ENCODE data around the gene CYBC1. TPM values are rescaled to one million over a fixed set of nuclear protein-coding genes. Genes with fewer than 3 reads are reported as not detected.

The CYBC1 gene
- total and polyA plus RNA-seq, 11 donors = 17.3 to 82.1 (median 25.4) TPM

GRCh38 chr17:82446649-82447048, 3.9 kb downstream of the CYBC1 start:
- TF ChIP-seq POLR2A (IDR thresholded peaks at IDR 0.05) (no peak), CTCF (IDR thresholded peaks at IDR 0.05) (no peak)
- Histone ChIP-seq H3K27ac (no peak overlapping the region), H3K36me3 (peaks cover 0 to 59% (median 14%) of the 10 kb centered on the region in 9 donors), H3K27me3 (no peaks in the 10 kb centered on the region), H3K9me3 (no peaks in the 10 kb centered on the region), H3K4me1 (peaks cover 0 to 45% (median 26%) of the 10 kb centered on the region in 12 donors), H3K4me3 (no peak overlapping the region)
- DNase-seq (no peak), ATAC-seq (no peak)
- intact Hi-C loops (cut with DNase I) = no loop called here
- WGBS, 4 donors = 89 to 100% (median 91%) methylated on average over 1 to 12 of the region's 12 CpGs

- intact Hi-C loops (cut with DNase I) = no loop called here
- no peak for ATAC-seq
- TF ChIP-seq POLR2A (IDR thresholded peaks at IDR 0.05) (no peak), CTCF (IDR thresholded peaks at IDR 0.05) (no peak)
- Histone ChIP-seq H3K9me3 (no peaks in the 10 kb centered on the region), H3K4me3 (no peak overlapping the region), H3K36me3 (peaks cover 0 to 60% (median 14%) of the 10 kb centered on the region in 9 donors), H3K4me1 (peaks cover 0 to 42% (median 21%) of the 10 kb centered on the region in 12 donors), H3K27me3 (no peaks in the 10 kb centered on the region), H3K27ac (no peak overlapping the region)
- DNase-seq = no peak
- 90 to 93% (median 90%) methylated on average over 13 to 15 of the region's 15 CpGs for WGBS, 4 donors
These were observed 4.4 kb downstream of the CYBC1 start for GRCh38 chr17:82446124-82446523.

- ATAC-seq = no peak
- peaks cover 0 to 60% (median 14%) of the 10 kb centered on the region in 9 donors for H3K36me3 ChIP-seq
- peaks cover 0 to 44% (median 20%) of the 10 kb centered on the region in 12 donors for H3K4me1 ChIP-seq
- intact Hi-C loops (cut with DNase I) = no loop called here
- H3K9me3 ChIP-seq = no peaks in the 10 kb centered on the region
- no peak overlapping the region for H3K27ac ChIP-seq
- no peak for DNase-seq
- 86 to 90% (median 89%) methylated on average over 13 of the region's 13 CpGs for WGBS, 4 donors
- no peak for TF ChIP-seq POLR2A (IDR thresholded peaks at IDR 0.05)
- no peak overlapping the region for H3K4me3 ChIP-seq
- H3K27me3 ChIP-seq = no peaks in the 10 kb centered on the region
These were observed 5.0 kb downstream of the CYBC1 start for GRCh38 chr17:82445542-82445941.

- intact Hi-C loops (cut with DNase I) = no loop called here
- Histone ChIP-seq H3K4me3 (no peak overlapping the region), H3K27me3 (no peaks in the 10 kb centered on the region), H3K27ac (no peak overlapping the region), H3K9me3 (no peaks in the 10 kb centered on the region), H3K36me3 (peaks cover 0 to 60% (median 14%) of the 10 kb centered on the region in 9 donors), H3K4me1 (peaks cover 0 to 48% (median 19%) of the 10 kb centered on the region in 12 donors)
- no peak for TF ChIP-seq POLR2A (IDR thresholded peaks at IDR 0.05)
- no peak for TF ChIP-seq CTCF (IDR thresholded peaks at IDR 0.05)
- DNase-seq = no peak
- WGBS, 4 donors = 66 to 73% (median 71%) methylated on average over 9 to 19 of the region's 19 CpGs
- no peak for ATAC-seq
These were observed 5.5 kb downstream of the CYBC1 start for GRCh38 chr17:82444941-82445521.

Measured in heart left ventricle (tissue), 16 donors.